CD4-positive, alpha-beta T cell (primary cell): ENCODE measurements around the gene KRT83. TPM values are rescaled to one million over a fixed set of nuclear protein-coding genes. Genes with fewer than 3 reads are reported as not detected.

ENCODE experiments used
- ATAC-seq: fragments of 200-7000 bp; cut with Tn5 transposase; one replicate; pipeline ENCODE4 v1.10.0; 2022; ENCODE audit warnings: mild to moderate bottlenecking; ENCODE audit not compliant: poor library complexity
- CTCF ChIA-PET: fragments of 350-600 bp; sonication (Branson Sonifier 250); formaldehyde crosslinking; loops from one replicate; lab custom pipeline; 2021; ENCODE audit warnings: antibody characterized with exemption, inconsistent platforms; lab: Charles Lee
- POLR2A ChIA-PET: fragments of 350-600 bp; sonication (Branson Sonifier 250); formaldehyde crosslinking; loops from one replicate; lab custom pipeline; 2021; ENCODE audit warnings: antibody characterized with exemption, inconsistent platforms; lab: Charles Lee
- DNase-seq, 14 experiments: peaks; one replicate each; pipeline ENCODE4 v3.0.0-alpha.2; 2013 to 2020; ENCODE audit warnings: mixed read lengths in 2 of 14
- H3K27ac ChIP-seq, 2 donors: one replicate each; pipeline versions ENCODE4 v1.5.1 to v1.7.0; 2013; ENCODE audit warnings: low read length in 2 of 2, low read depth in 1 of 2, mild to moderate bottlenecking in 1 of 2
- H3K27me3 ChIP-seq, 2 experiments: 1 replicate in 1 of 2; 2 replicates in 1 of 2; pipeline versions ENCODE4 v1.6.1 to v1.7.0; 2013; ENCODE audit warnings: low read length in 2 of 2, control low read depth in 1 of 2, mild to moderate bottlenecking in 1 of 2, moderate library complexity in 1 of 2; ENCODE audit not compliant: insufficient read depth in 2 of 2, control insufficient read depth in 1 of 2
- H3K36me3 ChIP-seq: one replicate; pipeline ENCODE4 v1.6.1; 2013; ENCODE audit warnings: low read length, control low read depth; ENCODE audit not compliant: insufficient read depth
- H3K4me1 ChIP-seq: one replicate; pipeline ENCODE4 v1.6.1; 2013; ENCODE audit warnings: low read length, control low read depth; ENCODE audit not compliant: insufficient read depth
- H3K4me3 ChIP-seq: one replicate; pipeline ENCODE4 v1.5.1; 2013; ENCODE audit warnings: mild to moderate bottlenecking, low read length, moderate library complexity
- H3K9me3 ChIP-seq, 2 experiments: 1 replicate in 1 of 2; 2 replicates in 1 of 2; pipeline versions ENCODE4 v1.6.1 to v1.7.0; 2013; ENCODE audit warnings: low read length in 2 of 2, mild to moderate bottlenecking in 2 of 2, control low read depth in 1 of 2, moderate library complexity in 1 of 2; ENCODE audit not compliant: control insufficient read depth in 1 of 2, insufficient read depth in 1 of 2
- H3K27ac Mint-ChIP-seq: one replicate; pipeline ENCODE4 v1.8.0; 2020; ENCODE audit warnings: mixed read lengths
- H3K27me3 Mint-ChIP-seq: one replicate; pipeline ENCODE4 v1.8.0; 2021; ENCODE audit warnings: mixed read lengths
- H3K36me3 Mint-ChIP-seq: one replicate; pipeline ENCODE4 v1.8.0; 2021; ENCODE audit warnings: low read depth, mixed read lengths
- H3K4me1 Mint-ChIP-seq: one replicate; pipeline ENCODE4 v1.8.0; 2021; ENCODE audit warnings: low read depth, mixed read lengths
- H3K4me3 Mint-ChIP-seq: one replicate; pipeline ENCODE4 v1.8.0; 2020; ENCODE audit warnings: mild to moderate bottlenecking, mixed read lengths
- H3K9me3 Mint-ChIP-seq: one replicate; pipeline ENCODE4 v1.8.0; 2020; ENCODE audit warnings: mixed read lengths
- CTCF ChIP-seq: fragments of 200-600 bp; IDR thresholded peaks from one replicate; pipeline ENCODE4 v1.8.0; 2022; ENCODE audit warnings: antibody characterized with exemption, mild to moderate bottlenecking
- intact Hi-C, 2 experiments: fragments of 100-400 bp; cut with DNase I in 1 of 2; cut with micrococcal nuclease in 1 of 2; formaldehyde crosslinking; loops; one replicate each; pipeline versions ENCODE4 v1.15.1 to v1.9.0; 2023 to 2025; cut with DNase I, micrococcal nuclease
- total RNA-seq, 174 experiments: library from RNA in 2 of 174; stranded (reverse) in 2 of 174; gene quantifications; one replicate each; pipeline ENCODE4 v1.2.3 and lab custom pipeline; 2021 to 2026

The KRT83 gene
- total RNA-seq, 2 experiments from 2014 or later: not detected

GRCh38 chr12:52319097-52319496, 2.1 kb downstream of the KRT83 start:
- H3K36me3 Mint-ChIP-seq: no peaks in the 10 kb centered on the region
- intact Hi-C loops: no loop called here
- ATAC-seq (no peak), DNase-seq (peak in 2 of 14 experiments; percentile 5 to 32)
- Histone ChIP-seq H3K4me3 (no peak overlapping the region), H3K27ac (no peak overlapping the region), H3K27me3 (peaks cover 5 to 14% of the 10 kb centered on the region in 2 experiments), H3K36me3 (no peaks in the 10 kb centered on the region), H3K4me1 (peaks cover 2% of the 10 kb centered on the region), H3K9me3 (no peaks in the 10 kb centered on the region)
- H3K27ac Mint-ChIP-seq: no peak overlapping the region
- no peaks in the 10 kb centered on the region for H3K4me1 Mint-ChIP-seq
- peaks cover 55% of the 10 kb centered on the region for H3K27me3 Mint-ChIP-seq
- H3K4me3 Mint-ChIP-seq: no peak overlapping the region
- CTCF ChIA-PET: interaction anchor here (1.6 kb wide), 1 partner anchor 9 kb away, joined by 6 read pairs; no protein-coding TSS in a partner anchor
- POLR2A ChIA-PET: no interaction called here
- H3K9me3 Mint-ChIP-seq: no peaks in the 10 kb centered on the region
- TF ChIP-seq CTCF: no peak

- Histone ChIP-seq H3K4me1 (peaks cover 2% of the 10 kb centered on the region), H3K36me3 (no peaks in the 10 kb centered on the region), H3K9me3 (no peaks in the 10 kb centered on the region), H3K27me3 (peaks cover 5 to 10% of the 10 kb centered on the region in 2 experiments), H3K27ac (no peak overlapping the region), H3K4me3 (no peak overlapping the region)
- H3K27me3 Mint-ChIP-seq: peaks cover 58% of the 10 kb centered on the region
- DNase-seq (peak in 1 of 14 experiments; percentile 11), ATAC-seq (no peak)
- no peak overlapping the region for H3K27ac Mint-ChIP-seq
- H3K36me3 Mint-ChIP-seq: no peaks in the 10 kb centered on the region
- H3K9me3 Mint-ChIP-seq: no peaks in the 10 kb centered on the region
- POLR2A ChIA-PET: no interaction called here
- no peak overlapping the region for H3K4me3 Mint-ChIP-seq
- no peaks in the 10 kb centered on the region for H3K4me1 Mint-ChIP-seq
- CTCF ChIA-PET: interaction anchor here (1.6 kb wide), 1 partner anchor 9 kb away, joined by 6 read pairs; no protein-coding TSS in a partner anchor
- no peak for TF ChIP-seq CTCF
- intact Hi-C loops: no loop called here
These were observed 2.8 kb downstream of the KRT83 start for GRCh38 chr12:52318241-52318990.

DNA sequence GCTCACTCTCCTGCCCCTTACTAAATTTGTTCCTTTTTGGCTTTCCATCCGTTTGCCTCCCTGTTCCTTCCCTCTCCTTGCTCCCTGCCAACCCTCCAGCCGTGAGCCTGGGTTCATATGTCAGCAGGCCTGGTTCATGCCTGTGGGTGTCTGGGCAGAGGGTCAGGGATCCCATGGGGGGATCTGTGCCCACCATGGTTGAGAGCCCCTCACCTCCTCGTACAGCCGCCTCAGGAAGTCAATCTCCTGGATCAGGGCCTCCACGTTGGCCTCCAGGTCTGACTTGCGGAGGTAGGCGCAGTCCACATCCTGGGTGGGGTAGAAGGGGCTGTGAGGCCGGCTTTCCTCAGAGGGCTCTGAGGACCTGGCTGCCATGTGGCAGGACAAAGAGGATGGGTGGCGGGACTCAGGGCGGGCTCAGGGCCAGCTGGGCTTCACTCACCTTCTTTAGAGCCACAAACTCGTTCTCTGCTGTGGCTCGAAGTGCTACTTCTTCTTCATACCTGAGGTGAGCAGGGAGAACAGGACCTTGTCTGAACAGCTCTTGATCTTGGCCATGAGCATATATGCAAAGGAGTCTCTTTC, 3.6 kb downstream of the KRT83 start:
- Mint-ChIP-seq H3K27ac (no peak overlapping the region), H3K4me3 (no peak overlapping the region), H3K36me3 (no peaks in the 10 kb centered on the region), H3K9me3 (no peaks in the 10 kb centered on the region), H3K27me3 (peaks cover 56% of the 10 kb centered on the region), H3K4me1 (no peaks in the 10 kb centered on the region)
- no peaks in the 10 kb centered on the region for H3K36me3 ChIP-seq
- H3K4me1 ChIP-seq: peaks cover 2% of the 10 kb centered on the region
- DNase-seq (peak in 1 of 14 experiments; percentile 25), ATAC-seq (no peak)
- H3K27me3 ChIP-seq: peaks cover 10% of the 10 kb centered on the region in 2 experiments
- POLR2A ChIA-PET: no interaction called here
- no peak overlapping the region for H3K4me3 ChIP-seq
- no peaks in the 10 kb centered on the region for H3K9me3 ChIP-seq
- TF ChIP-seq CTCF: no peak
- intact Hi-C loops: no loop called here
- CTCF ChIA-PET: no interaction called here
- H3K27ac ChIP-seq: no peak overlapping the region
